ENCODE results near the gene MB.

MB gene

GRCh38 chr22:35593891-35594470, 23.1 kb downstream of the MB start:
- no peak for DNase-seq (ENCODE audit: low read depth in 2 of 2)

- DNase-seq (ENCODE audit: low read depth in 2 of 2) = no peak
Observed at GRCh38 chr22:35593071-35593890, 23.8 kb downstream of the MB start.

GRCh38 chr22:35592418-35592967, 24.6 kb downstream of the MB start:
- no peak for DNase-seq (ENCODE audit: low read depth in 2 of 2)

- no peak for DNase-seq (ENCODE audit: low read depth in 2 of 2)
Observed at GRCh38 chr22:35591714-35592417, 25.3 kb downstream of the MB start.

- DNase-seq (ENCODE audit: low read depth in 2 of 2) = no peak
Observed at GRCh38 chr22:35590634-35591295, 26.4 kb downstream of the MB start.

GRCh38 chr22:35589756-35590093, 27.4 kb downstream of the MB start:
- DNase-seq (ENCODE audit: low read depth in 2 of 2) = no peak

GRCh38 chr22:35589071-35589755, 27.9 kb downstream of the MB start:
- DNase-seq (ENCODE audit: low read depth in 2 of 2) = no peak

GRCh38 chr22:35587896-35588295, 29.2 kb downstream of the MB start:
- DNase-seq (ENCODE audit: low read depth in 2 of 2) = no peak

GRCh38 chr22:35587447-35587870, 29.7 kb downstream of the MB start:
- DNase-seq (ENCODE audit: low read depth in 2 of 2) = no peak

- no peak for DNase-seq (ENCODE audit: low read depth in 2 of 2)
Observed at GRCh38 chr22:35586771-35587170, 30.4 kb downstream of the MB start.

GRCh38 chr22:35582861-35583670, 34.1 kb downstream of the MB start:
- peak; percentile 28 to 33 for DNase-seq (ENCODE audit: low read depth in 2 of 2)

GRCh38 chr22:35582218-35582860, 34.8 kb downstream of the MB start:
- no peak for DNase-seq (ENCODE audit: low read depth in 2 of 2)

GRCh38 chr22:35581023-35581413, 36.1 kb downstream of the MB start:
- DNase-seq (ENCODE audit: low read depth in 2 of 2) = no peak

- DNase-seq (ENCODE audit: low read depth in 2 of 2) = no peak
Observed at GRCh38 chr22:35580351-35581022, 36.6 kb downstream of the MB start.

- no peak for DNase-seq (ENCODE audit: low read depth in 2 of 2)
Observed at GRCh38 chr22:35578836-35579575, 38.1 kb downstream of the MB start.

- DNase-seq (ENCODE audit: low read depth in 2 of 2) = no peak
Observed at GRCh38 chr22:35577799-35578659, 39.1 kb downstream of the MB start.

GRCh38 chr22:35576671-35577070, 40.5 kb downstream of the MB start:
- no peak for DNase-seq (ENCODE audit: low read depth in 2 of 2)
